Astrocyte of the spinal cord (primary cell): Measurements from ENCODE around the gene RRAGC.
A peak's percentile ranks its signal among the peaks of the same experiment; 100 is the strongest.

Experiments
- DNase-seq: peaks from one replicate; pipeline ENCODE4 v3.0.0; 2011; ENCODE audit warnings: low read depth, low spot score
- H3K4me3 ChIP-seq: 2 replicates; pipeline ENCODE4 v1.5.1; 2011; ENCODE audit warnings: low read depth, mild to moderate bottlenecking, low read length, moderate library complexity
- in situ Hi-C: cut with HindIII; loops from 2 replicates; pipeline ENCODE4 v1.10.0; 2017; ENCODE audit warnings: low sequenced_read_pairs
- TF ChIP-seq, protein P1 (sequence below): IDR thresholded peaks from 2 replicates; pipeline ENCODE4 v1.5.1; 2012; ENCODE audit warnings: low read depth, mild to moderate bottlenecking, low read length, inconsistent platforms

RRAGC gene

DNA sequence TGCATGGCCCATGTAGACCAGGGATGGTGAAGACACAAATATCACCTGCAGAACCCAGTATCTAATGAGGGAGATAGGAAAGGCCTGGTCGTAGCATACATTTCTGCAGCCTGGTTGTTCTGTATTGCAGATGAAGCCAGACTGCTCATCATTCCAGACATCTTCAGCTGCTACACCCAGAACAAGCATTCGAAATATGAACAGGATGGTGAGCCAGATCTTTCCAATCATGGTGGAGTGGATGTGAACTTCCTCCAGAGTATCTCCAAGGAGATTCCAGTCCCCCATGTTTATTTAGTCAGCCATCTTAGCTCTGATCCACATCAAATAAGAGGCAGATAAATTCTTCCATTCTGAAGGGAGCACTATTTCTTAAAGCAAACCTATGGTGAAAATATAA lies 16.2 kb upstream of the RRAGC start:
- in situ Hi-C loops = no loop called here
- DNase-seq = no peak
- TF ChIP-seq, protein P1, sequence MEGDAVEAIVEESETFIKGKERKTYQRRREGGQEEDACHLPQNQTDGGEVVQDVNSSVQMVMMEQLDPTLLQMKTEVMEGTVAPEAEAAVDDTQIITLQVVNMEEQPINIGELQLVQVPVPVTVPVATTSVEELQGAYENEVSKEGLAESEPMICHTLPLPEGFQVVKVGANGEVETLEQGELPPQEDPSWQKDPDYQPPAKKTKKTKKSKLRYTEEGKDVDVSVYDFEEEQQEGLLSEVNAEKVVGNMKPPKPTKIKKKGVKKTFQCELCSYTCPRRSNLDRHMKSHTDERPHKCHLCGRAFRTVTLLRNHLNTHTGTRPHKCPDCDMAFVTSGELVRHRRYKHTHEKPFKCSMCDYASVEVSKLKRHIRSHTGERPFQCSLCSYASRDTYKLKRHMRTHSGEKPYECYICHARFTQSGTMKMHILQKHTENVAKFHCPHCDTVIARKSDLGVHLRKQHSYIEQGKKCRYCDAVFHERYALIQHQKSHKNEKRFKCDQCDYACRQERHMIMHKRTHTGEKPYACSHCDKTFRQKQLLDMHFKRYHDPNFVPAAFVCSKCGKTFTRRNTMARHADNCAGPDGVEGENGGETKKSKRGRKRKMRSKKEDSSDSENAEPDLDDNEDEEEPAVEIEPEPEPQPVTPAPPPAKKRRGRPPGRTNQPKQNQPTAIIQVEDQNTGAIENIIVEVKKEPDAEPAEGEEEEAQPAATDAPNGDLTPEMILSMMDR = no peak
- no peak overlapping the region for H3K4me3 ChIP-seq

DNA sequence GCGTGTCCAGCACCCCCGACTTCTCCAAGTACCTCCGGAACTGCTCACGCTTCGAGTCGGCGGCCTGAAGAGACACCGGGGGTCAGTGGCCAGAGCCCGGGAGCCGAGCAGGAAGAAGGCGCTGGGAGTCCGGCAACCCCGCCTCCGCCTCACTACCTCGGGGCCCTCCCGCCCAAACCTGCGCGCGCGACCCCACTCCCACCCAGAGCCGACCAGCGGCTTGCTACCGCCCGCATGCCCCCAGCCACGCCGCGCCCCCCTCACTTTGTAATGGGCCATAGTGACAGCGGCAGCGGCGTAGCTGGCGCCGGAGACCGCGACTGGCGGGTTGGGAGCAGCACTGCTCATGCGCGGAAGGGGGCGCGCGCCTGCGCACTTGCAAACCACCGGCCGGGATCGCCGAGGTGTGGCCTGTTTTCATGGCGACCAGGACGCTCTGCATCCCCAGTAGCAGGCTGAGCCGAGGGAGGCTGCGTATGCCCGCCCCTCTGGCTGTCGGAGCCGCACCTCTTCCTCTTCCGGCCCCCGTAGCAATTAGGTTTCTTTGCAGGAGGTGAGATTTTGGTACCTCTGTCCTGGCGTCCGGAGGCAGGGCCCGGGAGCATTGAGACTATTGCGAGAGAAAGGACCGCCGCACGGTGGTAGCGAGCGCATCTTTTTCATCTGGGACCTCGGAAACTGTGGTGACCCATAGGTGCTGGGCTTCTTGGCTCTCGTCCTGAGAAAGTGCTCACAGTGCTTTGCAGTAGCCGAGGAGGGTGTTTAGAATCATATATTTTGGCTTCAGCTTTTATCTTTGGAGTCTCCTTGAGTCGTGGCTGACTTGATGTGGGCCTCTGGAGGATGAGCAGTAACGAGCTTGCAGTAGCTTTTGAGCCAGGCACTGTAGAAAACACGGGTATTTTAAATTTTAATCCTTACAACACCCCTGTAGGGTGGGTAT lies 13.7 kb upstream of the RRAGC start, which contains the start of gene MYCBP:
TSS of gene MYCBP (minus strand) at position 322 of the 943 bp plus-strand sequence. CDS start at position 279, 43 bp downstream.
- DNase-seq = peak; percentile 95
- TF ChIP-seq, protein P1 = no peak
- in situ Hi-C loops = no loop called here
- H3K4me3 ChIP-seq = peak within 1 kb of the TSS; percentile 72

DNA sequence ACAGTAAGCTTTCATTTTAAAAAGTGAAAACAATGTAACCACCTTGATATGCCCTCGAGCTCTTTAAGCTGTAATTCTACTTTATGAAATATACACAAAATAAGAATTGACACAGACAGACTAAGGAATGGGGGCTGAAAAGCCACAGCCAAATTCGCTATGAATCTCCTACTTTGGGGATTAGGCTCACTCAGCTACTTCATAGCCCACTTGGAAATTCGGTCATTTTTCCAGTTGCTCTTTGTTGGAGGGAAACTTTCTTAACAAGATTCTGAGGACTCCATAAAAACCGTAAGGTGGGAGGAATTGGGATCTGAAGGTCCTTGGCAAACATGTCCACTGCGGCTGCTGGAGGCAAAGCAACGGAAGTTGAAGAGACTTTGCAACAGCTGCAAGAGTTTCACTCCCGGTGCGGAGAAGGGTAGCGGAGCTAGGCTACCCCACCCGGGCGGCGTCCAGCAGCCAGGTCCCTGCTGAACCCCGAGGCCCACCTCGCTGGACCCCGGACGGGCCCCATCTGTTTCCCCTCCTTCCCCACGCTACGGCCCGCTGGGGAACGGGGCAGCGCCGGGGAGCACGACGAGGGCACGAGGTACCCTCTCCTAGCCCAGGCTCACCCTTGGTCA lies 12.9 kb upstream of the RRAGC start:
- in situ Hi-C loops = no loop called here
- DNase-seq = peak; percentile 8
- TF ChIP-seq, protein P1 = no peak
- H3K4me3 ChIP-seq = peak overlapping the region; percentile 72

DNA sequence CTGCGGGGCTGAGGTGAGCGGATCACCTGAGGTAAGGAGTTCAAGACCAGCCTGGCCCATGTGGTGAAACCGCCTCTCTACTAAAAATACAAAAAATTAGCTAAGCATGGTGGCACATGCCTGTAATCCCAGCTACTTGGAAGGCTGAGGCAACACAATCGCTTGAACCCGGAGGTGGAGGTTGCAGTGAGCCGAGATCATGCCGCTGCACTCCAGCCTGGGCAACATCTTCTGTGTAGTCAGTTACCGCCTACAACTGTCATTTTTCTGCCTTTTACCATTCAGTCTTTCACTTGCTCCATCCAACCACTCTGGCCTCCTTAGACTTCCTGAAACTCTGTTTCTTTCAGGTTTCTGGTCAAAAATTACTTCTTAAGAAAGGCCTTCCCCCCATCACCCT lies 11.4 kb upstream of the RRAGC start:
- no peak for DNase-seq
- in situ Hi-C loops = no loop called here
- no peak overlapping the region for H3K4me3 ChIP-seq
- TF ChIP-seq, protein P1 = no peak

DNA sequence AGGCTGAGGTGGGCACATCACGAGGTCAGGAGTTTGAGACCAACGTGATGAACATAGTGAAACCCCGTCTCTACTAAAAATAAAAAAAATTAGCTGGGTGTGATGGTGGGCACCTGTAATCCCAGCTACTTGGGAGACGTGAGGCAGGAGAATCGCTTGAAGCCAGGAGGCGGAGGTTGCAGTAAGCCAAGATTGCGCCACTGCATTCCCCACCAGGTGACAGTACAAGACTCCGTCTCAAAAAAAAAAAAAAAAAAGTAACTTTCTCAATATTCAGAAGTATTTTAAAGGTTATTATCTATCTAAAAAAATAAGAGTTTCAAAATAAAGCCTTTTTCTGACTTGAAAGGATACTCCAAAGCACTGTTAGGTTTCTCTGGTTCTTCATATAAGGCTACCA lies 7.6 kb upstream of the RRAGC start:
- no peak overlapping the region for H3K4me3 ChIP-seq
- no peak for DNase-seq
- in situ Hi-C loops = no loop called here
- TF ChIP-seq, protein P1 = no peak

DNA sequence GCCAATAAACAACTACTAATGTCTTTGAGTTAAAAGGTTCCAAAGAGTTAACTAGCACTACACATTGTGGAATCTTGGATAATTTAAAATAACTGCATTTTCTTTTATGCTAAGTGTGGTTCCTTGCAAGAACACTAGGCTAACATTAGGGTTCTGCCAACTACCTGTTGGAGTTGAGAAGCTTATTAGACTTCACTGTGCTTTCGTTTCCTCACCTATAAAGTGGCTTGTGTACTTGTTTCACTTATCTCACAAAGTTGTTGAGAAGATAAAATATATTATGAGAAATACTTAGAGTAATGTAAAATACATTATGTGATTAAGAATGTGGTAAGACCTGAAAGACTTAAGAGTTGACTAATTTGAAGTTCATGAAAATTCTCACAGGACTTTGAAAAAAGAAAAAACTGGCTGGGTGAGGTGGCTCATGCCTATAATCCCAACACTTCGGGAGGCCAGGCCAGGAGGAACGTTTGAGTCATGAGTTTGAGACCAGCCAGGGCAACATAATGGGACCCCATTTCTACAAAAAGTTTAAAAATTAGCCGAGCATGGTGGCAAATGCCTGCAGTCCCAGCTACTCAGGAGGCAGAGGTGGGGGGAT lies 5.6 kb upstream of the RRAGC start:
- no peak overlapping the region for H3K4me3 ChIP-seq
- TF ChIP-seq, protein P1 = no peak
- no peak for DNase-seq
- in situ Hi-C loops = no loop called here
